ENCODE results near the gene PARD3B.

Gene PARD3B

DNA sequence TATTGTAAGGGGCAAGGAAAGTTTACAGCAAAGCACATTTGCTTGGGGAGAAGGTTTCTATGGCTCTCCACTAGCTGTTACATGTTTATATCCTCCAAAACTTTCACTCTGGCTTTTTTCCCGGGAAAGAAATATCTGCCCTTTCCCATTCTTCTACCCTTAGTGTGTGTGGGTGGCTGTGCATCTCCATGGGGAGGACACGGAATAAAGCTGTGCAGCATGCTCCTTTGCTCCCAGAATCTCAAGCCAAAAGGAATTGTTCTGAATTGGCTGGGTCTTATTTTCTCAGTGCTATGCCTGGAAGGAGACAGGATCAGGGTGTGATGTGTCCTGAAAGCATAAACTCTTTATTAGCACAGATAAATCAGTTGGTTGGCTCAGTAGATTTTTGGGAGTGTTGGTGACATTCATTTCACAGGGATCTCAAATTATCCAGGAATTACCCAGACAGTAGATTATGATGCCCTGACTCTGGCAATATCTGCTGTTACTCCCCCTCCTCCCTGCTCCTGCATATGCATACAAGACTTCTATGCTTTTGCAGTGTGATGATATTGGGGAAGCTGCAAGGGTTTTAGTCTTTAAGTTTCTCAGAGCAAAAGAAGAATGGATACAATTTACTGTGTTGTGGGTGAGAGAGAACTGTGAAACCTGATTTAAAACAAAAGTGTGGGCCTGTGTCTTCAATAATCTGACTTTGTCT is 63.1 kb downstream of the PARD3B start:
- no peak overlapping the region for H3K4me3 ChIP-seq (ENCODE audit: low read depth, low read length)
- DNase-seq (ENCODE audit: low read depth), result no peak
- TF ChIP-seq, protein P1, sequence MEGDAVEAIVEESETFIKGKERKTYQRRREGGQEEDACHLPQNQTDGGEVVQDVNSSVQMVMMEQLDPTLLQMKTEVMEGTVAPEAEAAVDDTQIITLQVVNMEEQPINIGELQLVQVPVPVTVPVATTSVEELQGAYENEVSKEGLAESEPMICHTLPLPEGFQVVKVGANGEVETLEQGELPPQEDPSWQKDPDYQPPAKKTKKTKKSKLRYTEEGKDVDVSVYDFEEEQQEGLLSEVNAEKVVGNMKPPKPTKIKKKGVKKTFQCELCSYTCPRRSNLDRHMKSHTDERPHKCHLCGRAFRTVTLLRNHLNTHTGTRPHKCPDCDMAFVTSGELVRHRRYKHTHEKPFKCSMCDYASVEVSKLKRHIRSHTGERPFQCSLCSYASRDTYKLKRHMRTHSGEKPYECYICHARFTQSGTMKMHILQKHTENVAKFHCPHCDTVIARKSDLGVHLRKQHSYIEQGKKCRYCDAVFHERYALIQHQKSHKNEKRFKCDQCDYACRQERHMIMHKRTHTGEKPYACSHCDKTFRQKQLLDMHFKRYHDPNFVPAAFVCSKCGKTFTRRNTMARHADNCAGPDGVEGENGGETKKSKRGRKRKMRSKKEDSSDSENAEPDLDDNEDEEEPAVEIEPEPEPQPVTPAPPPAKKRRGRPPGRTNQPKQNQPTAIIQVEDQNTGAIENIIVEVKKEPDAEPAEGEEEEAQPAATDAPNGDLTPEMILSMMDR (IDR thresholded peaks at IDR 0.05; ENCODE audit: insufficient read depth, low read depth, low read length, missing control alignments), result no peak

DNA sequence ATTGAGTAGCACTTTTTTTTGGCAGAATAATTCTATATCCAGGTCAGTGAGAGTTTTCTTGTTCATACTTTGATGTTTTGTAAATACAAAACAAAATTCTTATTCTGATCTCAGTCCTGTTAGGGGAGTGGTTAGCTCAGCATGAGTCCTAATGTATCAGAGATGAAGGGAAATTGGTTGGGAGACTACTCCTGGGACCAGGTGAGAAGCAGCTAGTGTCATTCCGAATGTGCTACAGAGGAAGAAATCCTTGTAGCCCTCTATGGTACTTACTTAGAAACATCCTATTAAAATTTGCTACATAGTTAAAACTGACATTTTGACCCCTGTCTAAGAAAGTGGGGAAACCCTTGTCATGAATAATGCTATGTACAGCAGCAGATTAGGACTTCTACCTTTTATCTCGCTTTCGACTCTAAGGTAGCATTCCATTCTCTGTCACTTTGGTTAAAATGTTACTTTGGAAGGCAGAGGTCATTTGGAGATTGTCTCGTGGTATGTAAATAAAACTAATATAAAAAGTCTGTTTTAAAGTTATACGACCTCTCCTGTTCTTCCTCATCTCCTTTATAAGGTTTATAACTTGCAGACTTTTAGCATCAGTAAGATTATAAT is 65.8 kb downstream of the PARD3B start:
- no peak overlapping the region for H3K4me3 ChIP-seq (ENCODE audit: low read depth, low read length)
- no peak for DNase-seq (ENCODE audit: low read depth)
- TF ChIP-seq, protein P1 (IDR thresholded peaks at IDR 0.05; ENCODE audit: insufficient read depth, low read depth, low read length, missing control alignments), result no peak

DNA sequence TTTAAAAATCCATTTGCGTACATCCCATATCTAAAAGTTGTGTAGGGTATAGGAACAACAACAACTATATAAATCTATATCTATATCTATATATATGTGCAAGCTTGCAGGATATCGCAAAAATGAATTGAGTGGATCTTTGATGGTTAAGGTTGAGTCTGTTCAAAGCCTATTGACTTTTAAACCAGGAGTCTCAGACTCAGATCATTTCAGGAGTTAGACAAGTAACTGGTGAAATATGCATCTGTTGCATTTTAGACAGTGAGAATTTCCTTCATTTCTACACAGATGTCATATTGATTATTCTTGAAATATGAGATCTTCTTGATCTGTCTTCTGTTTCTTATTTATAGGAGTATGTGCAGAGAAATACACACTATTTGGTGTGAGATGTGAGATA is 66.5 kb downstream of the PARD3B start:
- no peak overlapping the region for H3K4me3 ChIP-seq (ENCODE audit: low read depth, low read length)
- TF ChIP-seq, protein P1 (IDR thresholded peaks at IDR 0.05; ENCODE audit: insufficient read depth, low read depth, low read length, missing control alignments), result no peak
- no peak for DNase-seq (ENCODE audit: low read depth)

DNA sequence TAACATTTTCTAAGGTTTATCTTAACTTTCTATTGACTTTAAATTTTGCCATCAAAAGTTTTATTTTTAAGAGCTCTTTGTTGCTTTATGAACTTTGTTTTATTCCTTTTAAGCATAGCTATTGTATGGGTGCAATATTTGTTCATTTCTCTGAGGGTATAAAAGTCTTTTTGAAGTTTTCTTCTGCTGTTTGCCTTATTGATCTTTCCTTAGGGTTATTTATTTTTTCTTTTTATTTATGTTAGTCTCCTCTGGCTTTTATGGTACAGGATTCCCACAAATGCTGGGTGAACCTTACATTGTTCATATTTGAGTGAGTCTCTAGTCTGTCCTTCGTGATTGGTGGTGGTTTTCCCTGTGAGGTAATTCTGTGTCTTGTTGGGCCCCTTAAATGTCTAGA is 68.4 kb downstream of the PARD3B start:
- DNase-seq (ENCODE audit: low read depth), result no peak
- H3K4me3 ChIP-seq (ENCODE audit: low read depth, low read length), result no peak overlapping the region
- TF ChIP-seq, protein P1 (IDR thresholded peaks at IDR 0.05; ENCODE audit: insufficient read depth, low read depth, low read length, missing control alignments), result no peak

DNA sequence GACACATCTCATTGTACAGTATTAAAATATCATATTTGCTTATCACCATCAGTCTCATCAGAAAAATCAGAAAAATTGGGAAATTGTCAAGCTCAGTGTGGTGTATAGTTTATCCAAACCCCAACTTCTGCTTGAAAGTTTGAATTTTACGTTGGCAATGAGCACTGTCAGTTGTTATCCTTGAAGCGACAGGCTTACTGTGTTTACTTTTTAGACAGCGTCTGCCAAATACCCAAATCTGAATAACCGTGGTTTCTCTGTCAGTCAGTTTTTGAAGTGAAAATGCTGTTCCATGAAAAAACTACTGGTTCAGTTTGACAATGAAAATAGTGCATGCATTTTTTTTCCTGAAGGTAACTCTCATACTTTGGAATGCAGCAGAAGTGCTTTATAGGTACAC is 70.2 kb downstream of the PARD3B start:
- DNase-seq (ENCODE audit: low read depth), result no peak
- H3K4me3 ChIP-seq (ENCODE audit: low read depth, low read length), result no peak overlapping the region
- TF ChIP-seq, protein P1 (IDR thresholded peaks at IDR 0.05; ENCODE audit: insufficient read depth, low read depth, low read length, missing control alignments), result no peak

DNA sequence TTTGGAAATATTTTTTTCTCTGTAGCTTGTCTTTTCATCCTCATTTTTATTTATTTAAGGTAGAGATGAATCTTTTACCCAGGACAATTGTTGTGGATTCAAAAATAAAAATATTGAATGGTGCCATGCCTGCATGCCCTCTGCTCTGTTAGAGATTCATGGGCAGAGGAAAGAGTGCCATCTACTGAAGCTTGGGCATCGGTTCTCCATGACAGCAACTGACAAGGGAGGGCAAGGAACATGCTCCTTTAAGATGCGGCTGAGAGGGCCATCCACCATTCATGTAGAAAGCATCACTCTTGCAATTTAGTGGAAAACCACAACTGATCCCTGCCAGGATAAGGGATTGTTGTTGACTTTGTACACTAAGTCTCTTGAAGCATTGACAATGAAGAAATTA is 79.9 kb downstream of the PARD3B start:
- TF ChIP-seq, protein P1 (IDR thresholded peaks at IDR 0.05; ENCODE audit: insufficient read depth, low read depth, low read length, missing control alignments), result no peak
- no peak overlapping the region for H3K4me3 ChIP-seq (ENCODE audit: low read depth, low read length)
- peak; percentile 1 for DNase-seq (ENCODE audit: low read depth)

Data from GM12865 (cell line).